ENCODE measurements around the gene JAM2.

JAM2 gene

DNA sequence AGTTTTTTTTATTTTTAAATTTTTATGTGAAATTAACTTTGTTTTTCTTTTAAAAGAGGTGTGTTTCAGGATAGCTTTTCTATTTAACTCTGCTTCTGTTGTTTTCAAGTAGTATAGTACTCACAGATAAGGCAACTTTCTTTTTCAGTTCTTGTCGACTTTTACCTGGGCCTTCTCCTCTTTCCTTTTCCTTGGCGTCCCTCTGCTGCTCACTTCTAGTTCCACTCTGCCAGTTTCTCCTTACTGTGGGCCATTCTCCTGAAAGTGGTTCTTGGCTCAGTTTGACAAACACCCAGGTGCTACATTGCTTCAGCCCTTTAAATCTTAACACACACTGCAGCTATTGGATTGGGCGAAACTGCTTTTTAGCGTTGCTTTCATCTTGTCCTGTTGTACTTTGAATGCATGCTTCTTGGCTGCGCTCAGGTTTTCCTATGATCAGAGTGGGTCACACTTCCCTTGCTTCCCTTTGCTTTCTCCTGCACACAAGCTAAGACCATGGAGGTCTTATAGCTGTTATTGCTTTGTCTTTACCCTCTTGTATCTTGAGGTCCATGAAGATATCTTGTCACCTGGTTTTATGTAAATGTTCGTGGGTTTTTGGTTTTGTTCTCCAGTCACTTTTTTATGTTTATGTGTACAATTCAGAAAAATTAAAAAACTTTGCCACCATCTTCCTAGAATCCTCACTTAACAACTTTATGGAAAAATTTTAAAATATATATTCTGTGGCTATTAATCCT is 117.3 kb downstream of the JAM2 start:
- Histone ChIP-seq H4K20me1 (ENCODE audit: insufficient read depth, low read length) (no peaks in the 10 kb centered on the region), H3K4me3 (ENCODE audit: low read length) (no peak overlapping the region), H2AFZ (ENCODE audit: low read depth, low read length) (no peak overlapping the region), H3K9me3 (ENCODE audit: insufficient read depth, low read length) (no peaks in the 10 kb centered on the region), H3K4me2 (ENCODE audit: low read length) (no peak overlapping the region), H3K27ac (ENCODE audit: low read length) (no peak overlapping the region), H3K79me2 (ENCODE audit: low read length) (no peaks in the 10 kb centered on the region), H3K36me3 (replicated peaks; ENCODE audit: low read depth, low read length) (peaks cover 23% of the 10 kb centered on the region), H3K27me3 (ENCODE audit: low read depth, low read length) (no peaks in the 10 kb centered on the region), H3K9ac (ENCODE audit: low read length) (no peak overlapping the region), H3K4me1 (ENCODE audit: low read length) (no peaks in the 10 kb centered on the region)
- no peak for TF ChIP-seq EZH2phosphoT487 (IDR thresholded peaks at IDR 0.05; ENCODE audit: low read depth)
- TF ChIP-seq, protein P1, sequence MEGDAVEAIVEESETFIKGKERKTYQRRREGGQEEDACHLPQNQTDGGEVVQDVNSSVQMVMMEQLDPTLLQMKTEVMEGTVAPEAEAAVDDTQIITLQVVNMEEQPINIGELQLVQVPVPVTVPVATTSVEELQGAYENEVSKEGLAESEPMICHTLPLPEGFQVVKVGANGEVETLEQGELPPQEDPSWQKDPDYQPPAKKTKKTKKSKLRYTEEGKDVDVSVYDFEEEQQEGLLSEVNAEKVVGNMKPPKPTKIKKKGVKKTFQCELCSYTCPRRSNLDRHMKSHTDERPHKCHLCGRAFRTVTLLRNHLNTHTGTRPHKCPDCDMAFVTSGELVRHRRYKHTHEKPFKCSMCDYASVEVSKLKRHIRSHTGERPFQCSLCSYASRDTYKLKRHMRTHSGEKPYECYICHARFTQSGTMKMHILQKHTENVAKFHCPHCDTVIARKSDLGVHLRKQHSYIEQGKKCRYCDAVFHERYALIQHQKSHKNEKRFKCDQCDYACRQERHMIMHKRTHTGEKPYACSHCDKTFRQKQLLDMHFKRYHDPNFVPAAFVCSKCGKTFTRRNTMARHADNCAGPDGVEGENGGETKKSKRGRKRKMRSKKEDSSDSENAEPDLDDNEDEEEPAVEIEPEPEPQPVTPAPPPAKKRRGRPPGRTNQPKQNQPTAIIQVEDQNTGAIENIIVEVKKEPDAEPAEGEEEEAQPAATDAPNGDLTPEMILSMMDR (IDR thresholded peaks at IDR 0.05; ENCODE audit: low read depth, low read length): no peak

DNA sequence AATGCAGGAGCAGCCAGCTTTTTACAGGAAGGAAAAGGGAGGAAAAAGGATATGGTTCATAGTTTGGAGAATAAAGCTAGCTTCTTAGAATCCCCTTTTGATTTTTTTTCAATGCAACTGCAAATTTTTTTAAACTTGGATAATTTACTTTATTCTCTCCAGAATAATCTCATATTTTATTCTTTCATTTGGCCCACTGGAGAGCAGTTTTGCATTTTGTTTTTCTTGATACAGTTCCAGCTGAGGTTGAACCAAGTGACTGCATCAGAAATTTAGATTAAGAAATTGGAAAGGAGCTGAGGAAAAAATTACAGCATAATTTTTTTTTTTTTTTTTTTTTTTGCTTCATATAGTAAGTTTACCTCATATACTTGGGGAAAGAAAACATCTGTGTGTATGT is 118.5 kb downstream of the JAM2 start:
- TF ChIP-seq, protein P1 (IDR thresholded peaks at IDR 0.05; ENCODE audit: low read depth, low read length): no peak
- TF ChIP-seq EZH2phosphoT487 (IDR thresholded peaks at IDR 0.05; ENCODE audit: low read depth): no peak
- Histone ChIP-seq H3K4me2 (ENCODE audit: low read length) (no peak overlapping the region), H3K36me3 (replicated peaks; ENCODE audit: low read depth, low read length) (peaks cover 19% of the 10 kb centered on the region)

DNA sequence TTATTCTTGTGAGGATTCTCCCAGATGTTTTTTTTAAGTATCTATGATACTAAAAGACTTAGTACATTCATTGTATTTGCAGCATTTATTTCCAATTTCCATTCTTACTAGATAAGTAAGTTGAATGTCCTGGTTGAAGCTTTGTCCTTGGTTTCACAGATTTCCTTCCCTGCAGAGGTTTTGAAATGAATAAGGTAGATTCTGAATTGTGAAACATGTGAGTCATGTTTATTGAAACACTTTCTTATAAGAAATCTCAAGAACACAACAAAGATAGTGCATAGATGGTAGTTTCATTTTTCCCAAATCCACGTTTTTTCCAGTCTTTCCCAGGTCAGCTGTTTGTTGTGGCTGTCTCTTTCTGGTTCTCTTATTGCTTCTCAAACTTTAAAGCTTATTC is 120.5 kb downstream of the JAM2 start:
- no peak overlapping the region for H2AFZ ChIP-seq (ENCODE audit: low read depth, low read length)
- no peak overlapping the region for H3K4me3 ChIP-seq (ENCODE audit: low read length)
- H4K20me1 ChIP-seq (ENCODE audit: insufficient read depth, low read length): no peaks in the 10 kb centered on the region
- no peak overlapping the region for H3K4me2 ChIP-seq (ENCODE audit: low read length)
- H3K36me3 ChIP-seq (replicated peaks; ENCODE audit: low read depth, low read length): peaks cover 16% of the 10 kb centered on the region
- no peaks in the 10 kb centered on the region for H3K4me1 ChIP-seq (ENCODE audit: low read length)
- H3K79me2 ChIP-seq (ENCODE audit: low read length): no peaks in the 10 kb centered on the region
- H3K27ac ChIP-seq (ENCODE audit: low read length): no peak overlapping the region
- H3K27me3 ChIP-seq (ENCODE audit: low read depth, low read length): no peaks in the 10 kb centered on the region
- TF ChIP-seq, protein P1 (IDR thresholded peaks at IDR 0.05; ENCODE audit: low read depth, low read length): no peak
- TF ChIP-seq EZH2phosphoT487 (IDR thresholded peaks at IDR 0.05; ENCODE audit: low read depth): no peak
- H3K9me3 ChIP-seq (ENCODE audit: insufficient read depth, low read length): no peaks in the 10 kb centered on the region
- H3K9ac ChIP-seq (ENCODE audit: low read length): no peak overlapping the region

More for the DNA sequence above, 118.5 kb downstream of the JAM2 start:
- Histone ChIP-seq H3K4me1 (ENCODE audit: low read length) (no peaks in the 10 kb centered on the region), H3K9ac (ENCODE audit: low read length) (no peak overlapping the region), H3K4me3 (ENCODE audit: low read length) (no peak overlapping the region), H3K9me3 (ENCODE audit: insufficient read depth, low read length) (no peaks in the 10 kb centered on the region), H2AFZ (ENCODE audit: low read depth, low read length) (no peak overlapping the region), H4K20me1 (ENCODE audit: insufficient read depth, low read length) (no peaks in the 10 kb centered on the region), H3K27ac (ENCODE audit: low read length) (no peak overlapping the region), H3K79me2 (ENCODE audit: low read length) (no peaks in the 10 kb centered on the region), H3K27me3 (ENCODE audit: low read depth, low read length) (no peaks in the 10 kb centered on the region)

DNA sequence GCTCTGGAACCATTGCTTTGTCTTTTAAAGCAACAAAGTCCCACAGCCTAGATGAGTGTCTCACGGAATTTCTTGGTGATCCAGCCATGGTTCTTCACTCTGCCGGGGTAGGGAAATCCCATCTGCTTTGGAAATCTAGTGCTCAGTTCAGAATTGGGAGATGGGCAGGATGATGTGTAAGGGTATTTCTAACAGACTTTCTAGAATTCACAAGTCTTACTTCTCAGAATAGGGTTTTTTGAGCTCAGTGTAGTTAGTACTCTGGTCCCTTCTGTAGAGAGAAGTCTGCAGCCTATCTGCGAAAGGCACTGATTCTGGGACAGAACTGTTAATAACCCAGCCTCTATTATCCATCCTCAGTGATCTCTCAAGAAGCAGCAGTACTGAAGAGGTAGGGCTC is 121.0 kb downstream of the JAM2 start:
- TF ChIP-seq EZH2phosphoT487 (IDR thresholded peaks at IDR 0.05; ENCODE audit: low read depth): no peak
- TF ChIP-seq, protein P1 (IDR thresholded peaks at IDR 0.05; ENCODE audit: low read depth, low read length): no peak
- no peaks in the 10 kb centered on the region for H3K9me3 ChIP-seq (ENCODE audit: insufficient read depth, low read length)
- no peaks in the 10 kb centered on the region for H3K4me1 ChIP-seq (ENCODE audit: low read length)
- no peaks in the 10 kb centered on the region for H4K20me1 ChIP-seq (ENCODE audit: insufficient read depth, low read length)
- H3K79me2 ChIP-seq (ENCODE audit: low read length): no peaks in the 10 kb centered on the region
- no peak overlapping the region for H3K4me3 ChIP-seq (ENCODE audit: low read length)
- no peaks in the 10 kb centered on the region for H3K27me3 ChIP-seq (ENCODE audit: low read depth, low read length)
- peaks cover 18% of the 10 kb centered on the region for H3K36me3 ChIP-seq (replicated peaks; ENCODE audit: low read depth, low read length)
- no peak overlapping the region for H2AFZ ChIP-seq (ENCODE audit: low read depth, low read length)
- no peak overlapping the region for H3K9ac ChIP-seq (ENCODE audit: low read length)
- no peak overlapping the region for H3K4me2 ChIP-seq (ENCODE audit: low read length)
- no peak overlapping the region for H3K27ac ChIP-seq (ENCODE audit: low read length)

Data from OCI-LY3 (cell line).